OCI-M1 (cell line): Measurements from ENCODE around the gene CYB561D2.

Source experiments
- DNase-seq: peaks from one replicate; lab custom pipeline; 2025; lab: John Stamatoyannopoulos, UW

CYB561D2 gene

GRCh38 chr3:50341996-50342650, 8.5 kb upstream of the CYB561D2 start:
- no peak for DNase-seq

GRCh38 chr3:50342813-50343633, 7.6 kb upstream of the CYB561D2 start:
- DNase-seq, result no peak

GRCh38 chr3:50345008-50345407, 5.7 kb upstream of the CYB561D2 start:
- DNase-seq, result no peak

DNA sequence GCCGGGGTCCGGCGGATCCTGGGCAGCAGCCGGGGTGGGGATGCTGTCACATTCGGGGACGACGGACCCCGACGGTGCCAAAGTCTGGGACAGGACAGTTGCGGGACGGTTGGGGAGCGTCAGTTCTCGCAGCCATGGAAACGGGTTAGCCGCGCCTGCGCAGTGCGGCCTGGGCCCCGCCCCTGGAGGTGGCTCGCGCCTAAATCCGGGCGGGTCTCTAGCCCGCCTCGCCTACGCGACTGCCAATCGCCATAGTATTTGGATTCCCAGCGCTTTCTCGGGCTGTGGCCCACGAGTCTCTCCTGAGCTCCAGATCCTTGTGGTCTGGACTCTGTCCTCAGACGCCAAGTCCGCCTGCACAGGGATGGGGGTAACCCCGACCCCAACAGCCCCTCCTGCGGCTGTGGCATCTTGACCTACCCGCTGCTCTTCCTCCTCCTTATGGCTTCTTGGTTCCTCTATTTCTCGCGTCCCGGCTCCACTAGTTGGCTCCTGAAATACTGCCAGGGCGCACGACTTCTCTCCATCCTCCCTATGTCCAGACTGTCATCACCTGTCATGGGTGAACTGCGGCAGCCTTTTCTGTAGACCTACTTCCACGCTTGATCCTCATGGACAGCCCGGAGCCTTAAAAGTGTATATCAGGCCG, 5.0 kb upstream of the CYB561D2 start, which contains the start of gene ZMYND10:
TSS of gene ZMYND10 (minus strand) at position 147 of the 649 bp plus-strand sequence. CDS start 153 bp downstream, outside the sequence.
- no peak for DNase-seq

DNA sequence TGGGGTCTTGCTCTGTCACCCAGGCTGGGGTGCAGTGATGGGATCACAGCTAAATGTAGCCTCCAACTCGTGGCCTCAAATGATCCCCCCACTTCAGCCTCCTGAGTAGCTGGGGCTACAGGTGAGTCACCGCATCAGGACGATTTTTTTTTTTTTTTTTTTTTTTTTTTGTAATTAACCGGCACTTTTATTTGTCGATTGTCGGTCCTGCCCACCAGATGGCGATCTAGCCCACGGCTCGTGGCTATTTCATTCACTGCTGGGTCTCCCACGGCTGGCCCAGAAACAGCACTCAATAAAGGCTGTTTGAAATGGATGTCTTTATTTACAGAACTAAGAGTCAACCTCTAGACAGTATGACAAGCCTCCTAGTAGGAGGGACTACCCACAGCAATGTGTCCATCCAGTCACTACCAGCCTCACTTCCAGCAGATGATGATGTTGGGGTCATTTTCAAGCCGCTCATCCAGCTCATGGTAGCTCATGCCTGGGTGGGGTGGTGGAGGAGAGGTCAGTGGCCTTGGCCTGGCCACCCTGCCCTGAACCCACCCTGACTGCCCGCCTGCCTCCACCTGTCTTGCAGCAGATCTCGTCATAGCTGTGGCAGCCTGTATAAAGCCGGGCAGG, 3.4 kb upstream of the CYB561D2 start:
- peak; percentile 71 for DNase-seq

DNA sequence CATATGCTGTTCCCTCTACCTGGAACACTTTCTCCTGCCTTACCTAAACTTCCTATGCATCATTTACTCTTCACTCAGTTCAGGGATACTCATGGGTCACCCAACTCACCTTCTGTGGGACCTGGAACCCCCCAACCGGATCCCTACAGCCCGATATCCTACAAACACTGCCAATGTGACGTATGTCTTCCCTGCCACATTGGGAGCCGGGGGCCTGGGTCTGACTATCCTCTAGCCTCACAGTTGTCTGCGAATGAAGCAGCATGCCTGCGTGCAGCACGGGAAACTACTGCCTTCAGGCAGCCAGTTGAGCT, 492 bp upstream of the CYB561D2 start:
- DNase-seq, result no peak

GRCh38 chr3:50351323-50351697, 648 bp downstream of the CYB561D2 start:
- no peak for DNase-seq

DNA sequence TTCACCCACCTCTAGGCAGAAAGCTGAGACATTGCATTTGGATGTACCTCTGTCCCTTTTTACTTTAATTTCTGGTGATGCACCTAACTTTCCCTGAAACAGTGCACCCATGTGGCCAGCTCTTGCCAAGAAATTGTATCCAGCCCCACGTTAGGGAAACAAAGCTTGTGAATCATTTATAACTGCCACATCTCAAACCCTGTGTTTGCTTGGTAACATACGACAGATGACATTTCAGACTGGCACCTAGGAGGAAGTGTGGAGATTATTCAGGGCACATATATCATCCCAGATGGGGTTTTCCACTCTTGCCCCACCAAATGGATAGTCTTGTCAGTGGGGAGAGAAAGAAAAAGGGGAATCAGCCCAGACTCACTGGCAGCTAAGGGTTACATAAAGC, 2.1 kb downstream of the CYB561D2 start:
- DNase-seq, result peak; percentile 23

GRCh38 chr3:50353245-50354004, 2.8 kb downstream of the CYB561D2 start:
- DNase-seq, result no peak

GRCh38 chr3:50354186-50354764, 3.6 kb downstream of the CYB561D2 start:
- DNase-seq, result peak; percentile 18

DNA sequence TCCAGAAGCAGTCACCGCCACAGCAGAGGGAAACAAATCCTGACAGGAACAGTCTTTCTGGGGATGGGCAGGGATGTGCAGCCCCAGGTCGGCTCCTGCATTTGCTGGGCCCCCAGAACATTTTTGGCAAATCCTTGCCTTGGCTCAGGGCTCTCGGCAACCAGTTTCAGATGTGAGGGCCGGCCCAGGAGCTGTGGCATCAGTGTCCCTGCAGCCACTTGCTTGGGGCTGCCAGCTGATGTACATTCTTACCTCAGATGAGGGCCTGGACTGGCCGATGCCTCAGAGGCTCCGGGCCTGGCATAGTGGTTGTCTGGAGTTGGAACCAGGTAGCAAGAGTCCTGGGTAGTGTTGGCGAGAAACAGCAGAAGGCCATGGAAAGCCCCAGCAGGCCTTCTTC, 4.2 kb downstream of the CYB561D2 start:
- no peak for DNase-seq

GRCh38 chr3:50355829-50356552, 5.3 kb downstream of the CYB561D2 start:
- no peak for DNase-seq

DNA sequence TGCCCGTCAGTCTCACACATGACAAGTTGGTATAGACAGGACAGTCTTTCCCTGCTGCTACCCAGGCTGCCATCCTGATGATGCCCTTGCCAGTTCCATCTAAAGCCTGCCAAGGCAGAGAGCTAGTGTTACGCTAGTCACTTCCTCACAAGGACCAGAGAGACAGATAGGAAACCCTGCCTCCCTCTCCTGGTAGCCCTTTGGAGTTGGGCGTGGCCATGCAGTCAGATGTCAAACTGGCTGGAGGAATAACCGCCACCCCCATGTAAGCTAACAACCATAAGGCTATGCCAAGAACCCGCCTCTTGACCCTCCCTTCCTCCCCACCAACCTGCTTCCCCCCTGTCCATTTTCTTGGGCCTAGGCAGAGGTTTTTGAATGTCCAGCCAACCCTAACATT, 5.9 kb downstream of the CYB561D2 start:
- peak; percentile 10 for DNase-seq

- no peak for DNase-seq
Measured at GRCh38 chr3:50357481-50357880, 6.8 kb downstream of the CYB561D2 start.

DNA sequence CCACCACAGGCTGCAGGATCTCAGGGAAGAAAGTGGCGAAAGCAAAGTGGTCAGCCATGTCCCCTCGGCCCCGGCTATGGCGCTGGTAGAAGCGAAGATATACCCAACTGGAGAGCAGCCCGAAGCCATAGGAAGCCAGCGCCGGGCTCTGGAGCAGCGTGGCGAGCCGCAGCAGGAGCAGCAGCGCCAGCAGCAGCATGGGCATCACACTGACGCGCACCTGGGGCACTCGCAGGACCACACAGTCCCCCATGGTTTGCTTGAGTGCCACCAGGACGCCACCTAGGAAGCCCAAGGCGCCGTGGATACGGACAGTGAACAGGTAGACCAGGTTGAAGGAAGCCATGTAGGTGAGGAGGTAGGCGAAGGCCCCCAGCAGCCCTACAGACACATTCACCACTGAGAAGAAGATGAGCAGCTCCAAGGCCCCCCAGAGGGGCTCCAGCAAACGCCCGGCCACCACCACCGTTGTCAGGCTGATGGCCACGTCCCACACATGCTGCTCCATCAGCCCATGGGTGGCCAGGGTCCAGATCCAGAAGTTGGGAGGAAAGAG, 7.8 kb downstream of the CYB561D2 start:
- no peak for DNase-seq

- peak; percentile 94 for DNase-seq
Measured at GRCh38 chr3:50358911-50359759, 8.5 kb downstream of the CYB561D2 start, which contains the start of gene TMEM115. TSS of gene TMEM115 (minus strand) at chr3:50359521. CDS start at chr3:50359063, 458 bp downstream.

GRCh38 chr3:50359760-50360110, 9.1 kb downstream of the CYB561D2 start:
- no peak for DNase-seq

DNA sequence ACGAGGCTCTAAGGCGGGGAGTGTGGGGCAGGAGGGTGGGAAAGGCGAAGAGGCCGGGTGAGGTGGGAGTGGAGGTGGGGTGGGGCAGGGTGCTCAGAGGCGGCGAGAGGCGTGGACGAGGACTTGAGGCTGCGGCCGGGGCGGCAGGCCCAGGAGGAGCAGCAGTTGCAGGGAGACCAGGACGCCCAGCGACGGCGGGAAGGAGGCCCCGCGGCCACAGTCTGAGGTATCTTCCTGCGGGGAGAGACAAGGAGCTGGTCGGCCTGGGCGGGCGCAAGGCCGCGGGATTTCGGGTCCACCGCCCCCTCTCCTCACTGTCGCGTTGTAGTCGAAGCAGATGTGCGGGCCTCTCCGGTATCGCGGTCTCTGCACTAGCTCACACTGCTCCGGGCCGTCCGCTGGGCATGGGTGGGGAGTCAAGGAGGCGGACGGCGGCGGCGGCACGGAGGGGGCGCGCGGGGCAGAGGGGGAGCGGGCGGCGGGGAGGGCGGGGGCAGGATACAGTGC, 14.0 kb downstream of the CYB561D2 start:
- no peak for DNase-seq
